Activated CD8-positive, alpha-beta T cell treated with anti-CD3 and anti-CD28 coated beads for 36 hours (primary cell): ENCODE results near the gene PCGF3. TPM values are rescaled to one million over a fixed set of nuclear protein-coding genes. Genes with fewer than 3 reads are reported as not detected.
A peak's percentile ranks its signal among the peaks of the same experiment; 100 is the strongest.
"Not testable (repeated sequence)": the region's sequence is repeated elsewhere in the genome, so short reads cannot be mapped to it uniquely, and the experiment has no call there.

Source experiments
- ATAC-seq: fragments of 200-7000 bp; cut with Tn5 transposase; one replicate; pipeline ENCODE4 v1.10.0; 2021; ENCODE audit warnings: mild to moderate bottlenecking, moderate library complexity
- CTCF ChIA-PET: fragments of 350-600 bp; sonication (Branson Sonifier 250); formaldehyde crosslinking; loops from one replicate; lab custom pipeline; 2021; ENCODE audit warnings: antibody characterized with exemption; lab: Charles Lee
- POLR2A ChIA-PET: fragments of 350-600 bp; sonication (Branson Sonifier 250); formaldehyde crosslinking; loops from one replicate; lab custom pipeline; 2021; ENCODE audit warnings: antibody characterized with exemption; lab: Charles Lee
- DNase-seq: peaks from one replicate; pipeline ENCODE4 v3.0.0-alpha.2; 2020
- H3K27ac Mint-ChIP-seq: one replicate; pipeline ENCODE4 v1.8.0; 2021; ENCODE audit warnings: mild to moderate bottlenecking, mixed read lengths
- H3K27me3 Mint-ChIP-seq: one replicate; pipeline ENCODE4 v1.8.0; 2021; ENCODE audit warnings: mixed read lengths
- H3K36me3 Mint-ChIP-seq: one replicate; pipeline ENCODE4 v1.8.0; 2021; ENCODE audit warnings: low read depth, mixed read lengths
- H3K4me1 Mint-ChIP-seq: one replicate; pipeline ENCODE4 v1.8.0; 2021; ENCODE audit warnings: low read depth, mixed read lengths
- H3K4me3 Mint-ChIP-seq: one replicate; pipeline ENCODE4 v1.8.0; 2021; ENCODE audit warnings: mild to moderate bottlenecking, moderate library complexity, mixed read lengths
- H3K9me3 Mint-ChIP-seq: one replicate; pipeline ENCODE4 v1.8.0; 2021; ENCODE audit warnings: mixed read lengths
- CTCF ChIP-seq: fragments of 200-600 bp; IDR thresholded peaks from one replicate; pipeline ENCODE4 v1.8.0; 2022; ENCODE audit warnings: antibody characterized with exemption, mild to moderate bottlenecking
- intact Hi-C: fragments of 100-400 bp; cut with micrococcal nuclease; formaldehyde crosslinking; loops from one replicate; pipeline ENCODE4 v1.10.0; 2022
- total RNA-seq, 2 experiments: library from RNA; stranded (reverse); gene quantifications; one replicate each; pipeline ENCODE4 v1.2.3, GENCODE V29; 2021

PCGF3 gene
- total RNA-seq, 2 experiments from 2014 or later: 23.9 to 25.6 TPM

DNA sequence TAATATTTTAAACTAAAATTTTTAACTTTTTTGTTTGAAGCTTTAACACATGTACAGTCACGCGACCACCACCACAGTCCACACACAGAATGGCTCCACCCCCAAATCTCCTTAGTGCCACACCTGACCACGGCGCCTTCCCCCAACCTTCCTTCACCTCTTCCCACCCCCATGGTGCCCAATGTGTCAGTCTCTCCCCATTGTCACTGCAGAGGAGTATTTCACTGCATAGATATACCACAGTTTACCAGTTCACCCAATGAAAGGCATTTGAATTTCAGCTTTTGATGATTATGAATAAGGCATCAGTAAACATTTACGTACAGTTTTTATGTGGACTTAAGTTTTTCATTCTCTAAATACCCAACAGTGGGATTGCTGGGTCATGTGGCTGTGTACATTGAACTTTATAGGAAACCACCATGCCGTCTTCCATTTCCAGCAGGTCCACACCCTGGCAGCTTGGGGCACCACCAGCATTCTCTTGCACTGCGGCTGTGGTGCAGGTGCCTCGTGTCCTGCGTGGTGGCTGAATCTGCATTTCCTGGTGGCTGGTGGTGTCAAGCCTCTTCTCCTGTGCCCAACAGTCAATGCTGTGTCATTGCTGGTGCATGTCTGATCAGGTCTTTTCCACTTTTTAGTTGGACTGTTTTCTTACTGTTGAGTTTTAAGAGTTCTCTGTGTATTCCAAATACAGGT is 71.3 kb downstream of the PCGF3 start:
- H3K4me3 Mint-ChIP-seq: no peak overlapping the region
- H3K4me1 Mint-ChIP-seq: peaks cover 59% of the 10 kb centered on the region
- H3K9me3 Mint-ChIP-seq: no peaks in the 10 kb centered on the region

GRCh38 chr4:777520-778262 is 72.1 kb downstream of the PCGF3 start:
- peaks cover 62% of the 10 kb centered on the region for H3K4me1 Mint-ChIP-seq
- ATAC-seq: no peak
- no peak for DNase-seq
- CTCF ChIA-PET: interaction anchor here (1.1 kb wide), 1 partner anchor 16 kb away, joined by 7 read pairs; no protein-coding TSS in a partner anchor
- no peaks in the 10 kb centered on the region for H3K27me3 Mint-ChIP-seq
- intact Hi-C loops: no loop called here
- H3K27ac Mint-ChIP-seq: peak overlapping the region; percentile 29
- no peak for TF ChIP-seq CTCF
- H3K36me3 Mint-ChIP-seq: peaks cover 56% of the 10 kb centered on the region
- no peaks in the 10 kb centered on the region for H3K9me3 Mint-ChIP-seq
- H3K4me3 Mint-ChIP-seq: no peak overlapping the region
- POLR2A ChIA-PET: interaction anchor here (0.5 to 5.1 kb wide), 3 partner anchors 8 to 537 kb away, joined by 3 to 31 read pairs (median 3); no protein-coding TSS in a partner anchor

More for the DNA sequence above, 71.3 kb downstream of the PCGF3 start:
- ChIA-PET CTCF (interaction anchor here (1.1 kb wide), 1 partner anchor 17 kb away, joined by 7 read pairs; no protein-coding TSS in a partner anchor), POLR2A (interaction anchor here (0.6 to 3.1 kb wide), 4 partner anchors 11 to 278 kb away, joined by 3 to 14 read pairs (median 4); partner anchors contain the start of genes PIGG and ZNF721)
- ATAC-seq (no peak), DNase-seq (no peak)
- intact Hi-C loops: no loop called here
- H3K27ac Mint-ChIP-seq: peak overlapping the region; percentile 29
- no peak for TF ChIP-seq CTCF
- H3K27me3 Mint-ChIP-seq: no peaks in the 10 kb centered on the region
- peaks cover 58% of the 10 kb centered on the region for H3K36me3 Mint-ChIP-seq

GRCh38 chr4:779555-779954 is 73.9 kb downstream of the PCGF3 start:
- CTCF ChIA-PET: interaction anchor here (0.9 to 1.6 kb wide), 3 partner anchors 11 to 38 kb away, joined by 3 to 4 read pairs (median 3); no protein-coding TSS in a partner anchor
- intact Hi-C loops: no loop called here
- TF ChIP-seq CTCF: no peak
- ATAC-seq (no peak), DNase-seq (no peak)
- H3K4me1 Mint-ChIP-seq: peaks cover 52% of the 10 kb centered on the region
- H3K4me3 Mint-ChIP-seq: peak overlapping the region; percentile 81
- H3K27me3 Mint-ChIP-seq: peaks cover 5% of the 10 kb centered on the region
- POLR2A ChIA-PET: interaction anchor here (1.1 to 5.1 kb wide), 3 partner anchors 10 to 16 kb away, joined by 3 to 31 read pairs (median 5); no protein-coding TSS in a partner anchor
- peaks cover 50% of the 10 kb centered on the region for H3K36me3 Mint-ChIP-seq
- peak overlapping the region; percentile 85 for H3K27ac Mint-ChIP-seq
- no peaks in the 10 kb centered on the region for H3K9me3 Mint-ChIP-seq

- ChIA-PET CTCF (interaction anchor here (1.3 to 1.6 kb wide), 2 partner anchors 13 to 38 kb away, joined by 3 to 4 read pairs; no protein-coding TSS in a partner anchor), POLR2A (interaction anchor here (0.9 to 5.1 kb wide), 2 partner anchors 11 to 98 kb away, joined by 3 to 31 read pairs; no protein-coding TSS in a partner anchor)
- peaks cover 45% of the 10 kb centered on the region for H3K36me3 Mint-ChIP-seq
- H3K9me3 Mint-ChIP-seq, intact Hi-C loops, DNase-seq, ATAC-seq: not testable (repeated sequence)
- peaks cover 12% of the 10 kb centered on the region for H3K27me3 Mint-ChIP-seq
- peaks cover 46% of the 10 kb centered on the region for H3K4me1 Mint-ChIP-seq
- peak overlapping the region; percentile 81 for H3K4me3 Mint-ChIP-seq
- H3K27ac Mint-ChIP-seq: peak overlapping the region; percentile 85
Measured at GRCh38 chr4:780255-780654, 74.6 kb downstream of the PCGF3 start.
